ENCODE measurements around the gene GNB4. TPM values are rescaled to one million over a fixed set of nuclear protein-coding genes. Genes with fewer than 3 reads are reported as not detected.

Gene GNB4
- total and polyA plus RNA-seq, 9 of the 15 experiments (the other 6 are each of a cell fraction or from before 2014, with no cell fraction given): 6.8 to 36.7 (median 21.4) TPM

- DNase-seq (ENCODE audit: extremely low read depth in 1 of 4, low spot score in 3 of 4) (no peak), ATAC-seq (no peak), FAIRE-seq (no peak)
- no peak overlapping the region for H3K4me2 ChIP-seq (ENCODE audit: insufficient read depth, low read length)
- in situ Hi-C loops (cut with MboI) (loop anchor here (25.0 kb wide), 1 partner anchor 1180 kb away; the partner anchor contains the start of gene TTC14), intact Hi-C loops (cut with micrococcal nuclease) (no loop called here)
- POLR2A ChIA-PET: interaction anchor here (1.0 to 3.2 kb wide), 3 partner anchors 11 to 42 kb away, joined by 3 to 14 read pairs (median 3); partner anchors contain the start of gene GNB4
- peaks cover 29% of the 10 kb centered on the region; the same call in 2 of the 3 replicates for H3K79me2 ChIP-seq (ENCODE audit: control insufficient read depth, insufficient read depth, low read length)
- 100% methylated on average over 1 of the region's 1 CpG for WGBS (ENCODE audit: insufficient coverage, low coverage, missing lambda C conversion rate)
- CTCF ChIA-PET (ENCODE audit: low intra/inter-chr PET ratio): no interaction called here
- no peak overlapping the region for H3K4me3 ChIP-seq
- H3K27ac ChIP-seq (ENCODE audit: extremely low read depth, low read depth, low read length): no peak overlapping the region
- no peaks in the 10 kb centered on the region; the same call in 2 of the 3 replicates for H3K36me3 ChIP-seq (ENCODE audit: control insufficient read depth, insufficient read depth, low read length)
- no peaks in the 10 kb centered on the region; a peak in 1 of 5 replicates for H3K4me1 ChIP-seq (replicated peaks in 1 of 2; ENCODE audit: control insufficient read depth in 2 of 2, insufficient read depth in 2 of 2, low read length in 2 of 2)
- H3K9me3 ChIP-seq (replicated peaks; ENCODE audit: control insufficient read depth, insufficient read depth, low read depth, low read length): no peaks in the 10 kb centered on the region
- H3K9ac ChIP-seq (ENCODE audit: insufficient read depth in 1 of 2, low read depth in 2 of 2, low read length in 2 of 2): no peak overlapping the region
- no peaks in the 10 kb centered on the region for H3K27me3 ChIP-seq (ENCODE audit: control insufficient read depth in 2 of 2, insufficient read depth in 2 of 2, low read length in 2 of 2)
- no peaks in the 10 kb centered on the region for H4K20me1 ChIP-seq (replicated peaks; ENCODE audit: control insufficient read depth, insufficient read depth, low read length)
- no peaks in the 10 kb centered on the region for H3K9me1 ChIP-seq (ENCODE audit: control insufficient read depth, insufficient read depth, low read length)
- no peak overlapping the region for H2AFZ ChIP-seq (ENCODE audit: low read depth, low read length)
- BruUV-seq (replicated peaks): no TSS peak
- no peak for TF ChIP-seq E4F1 (CRISPR knock-in tag; IDR thresholded peaks at IDR 0.05; ENCODE audit: borderline replicate concordance)
- TF ChIP-seq EP400 (IDR thresholded peaks at IDR 0.05): no peak
- no peak for TF ChIP-seq CBFB (CRISPR knock-in tag; IDR thresholded peaks at IDR 0.05)
- no peak for TF ChIP-seq ZNF609 (CRISPR knock-in tag; IDR thresholded peaks at IDR 0.05; ENCODE audit: borderline replicate concordance)
- TF ChIP-seq KDM2B (CRISPR knock-in tag; IDR thresholded peaks at IDR 0.05): no peak
- no peak for TF ChIP-seq CREBBP (IDR thresholded peaks at IDR 0.05; ENCODE audit: low read depth, low read length)
- TF ChIP-seq RBM17 (IDR thresholded peaks at IDR 0.05; ENCODE audit: borderline replicate concordance, low read depth, low read length): no peak
- TF ChIP-seq TAF7 (tag; IDR thresholded peaks at IDR 0.05): no peak
- TF ChIP-seq TEAD2 (tag; IDR thresholded peaks at IDR 0.05): no peak
- no peak for TF ChIP-seq NCOA6 (IDR thresholded peaks at IDR 0.05)
- TF ChIP-seq TRIM24 (IDR thresholded peaks at IDR 0.05): no peak
- TF ChIP-seq ARHGAP35 (IDR thresholded peaks at IDR 0.05; ENCODE audit: partially characterized antibody): no peak
- TF ChIP-seq ZNF408 (CRISPR knock-in tag; IDR thresholded peaks at IDR 0.05; ENCODE audit: low read depth): no peak
- no peak for TF ChIP-seq HDAC2 (IDR thresholded peaks at IDR 0.05)
These were observed 18.8 kb downstream of the GNB4 start for GRCh38 chr3:179432451-179432850.

Measured in K562 (cell line).